ENCODE results near the gene C1R. TPM values are rescaled to one million over a fixed set of nuclear protein-coding genes. Genes with fewer than 3 reads are reported as not detected.

Gene C1R
- polyA plus RNA-seq, 1 of the 3 experiments (the other 2 are of a cell fraction): 20.1 TPM

DNA sequence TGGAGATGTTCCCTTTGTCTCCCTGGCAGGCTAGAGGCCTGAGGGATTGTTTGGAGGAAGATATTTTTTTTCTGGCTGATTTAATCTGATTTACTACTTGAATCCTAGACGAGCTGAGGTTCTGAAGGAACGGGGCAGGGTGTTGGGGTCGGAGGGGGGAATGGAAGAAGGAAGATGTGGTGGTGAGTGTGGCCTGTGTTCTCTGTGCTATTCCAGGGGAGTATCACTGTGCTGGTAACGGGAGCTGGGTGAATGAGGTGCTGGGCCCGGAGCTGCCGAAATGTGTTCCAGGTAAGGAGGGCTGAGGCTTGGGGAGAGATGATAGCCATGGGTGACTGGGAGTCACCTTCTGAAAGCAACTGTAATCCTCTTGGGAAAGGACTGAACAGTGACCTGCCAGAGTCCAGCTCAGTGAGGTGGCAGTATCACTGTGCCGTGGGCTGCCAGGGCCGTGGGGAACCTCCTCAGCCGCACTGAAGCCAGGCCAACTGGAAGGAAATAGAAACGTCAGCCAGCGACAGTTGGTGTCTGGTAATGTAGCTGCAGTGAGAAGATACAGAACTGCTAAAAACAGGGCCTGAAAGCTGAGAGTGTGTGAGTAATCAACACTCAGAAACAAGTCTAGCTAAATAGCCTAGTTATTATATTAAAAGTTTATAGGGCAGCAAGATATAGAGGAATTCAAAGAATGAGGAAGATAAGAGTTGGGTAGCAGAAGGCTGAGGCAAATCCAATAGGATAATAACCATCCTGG is 23.8 kb downstream of the C1R start:
- Histone ChIP-seq H4K20me1 (ENCODE audit: insufficient read depth) (no peaks in the 10 kb centered on the region), H3K36me3 (replicated peaks in 1 of 2; ENCODE audit: control insufficient read depth in 1 of 2, insufficient read depth in 2 of 2, low read length in 1 of 2) (no peaks in the 10 kb centered on the region), H3F3A (replicated peaks; ENCODE audit: insufficient read depth) (no peaks in the 10 kb centered on the region), H3K9ac (no peak overlapping the region), H3K27ac (ENCODE audit: low read depth in 2 of 2, low read length in 1 of 2) (no peak overlapping the region), H3K4me2 (no peak overlapping the region), H2AFZ (ENCODE audit: low read depth) (no peak overlapping the region), H3K79me2 (ENCODE audit: insufficient read depth) (no peaks in the 10 kb centered on the region), H3K4me1 (ENCODE audit: control insufficient read depth in 1 of 2, insufficient read depth in 2 of 2, low read depth in 1 of 2, low read length in 1 of 2) (no peaks in the 10 kb centered on the region; a peak in 1 of 4 replicates), H3K9me2 (no peaks in the 10 kb centered on the region), H3K9me3 (no peaks in the 10 kb centered on the region), H3K27me3 (ENCODE audit: insufficient read depth) (peaks cover 11% of the 10 kb centered on the region; the same call in 1 of the 2 replicates), H3K4me3 (ENCODE audit: low read depth in 2 of 2, low read length in 1 of 2) (no peak overlapping the region)
- 53% methylated on average over 10 of the region's 11 CpGs for WGBS (ENCODE audit: low lambda C conversion rate)
- ChIA-PET CTCF (interaction anchor here (0.7 to 1.5 kb wide), 4 partner anchors 8 to 129 kb away, joined by 3 to 6 read pairs (median 4); partner anchors contain the start of gene C1S), POLR2A (interaction anchor here (1.1 kb wide), 1 partner anchor 40 kb away, joined by 3 read pairs; no protein-coding TSS in a partner anchor)
- no peak for DNase-seq
- TF ChIP-seq RAD21 (IDR thresholded peaks at IDR 0.05; ENCODE audit: low read length): no peak
- TF ChIP-seq TAF1 (IDR thresholded peaks at IDR 0.05; ENCODE audit: borderline replicate concordance, low read depth, low read length): no peak
- TF ChIP-seq, protein P1, sequence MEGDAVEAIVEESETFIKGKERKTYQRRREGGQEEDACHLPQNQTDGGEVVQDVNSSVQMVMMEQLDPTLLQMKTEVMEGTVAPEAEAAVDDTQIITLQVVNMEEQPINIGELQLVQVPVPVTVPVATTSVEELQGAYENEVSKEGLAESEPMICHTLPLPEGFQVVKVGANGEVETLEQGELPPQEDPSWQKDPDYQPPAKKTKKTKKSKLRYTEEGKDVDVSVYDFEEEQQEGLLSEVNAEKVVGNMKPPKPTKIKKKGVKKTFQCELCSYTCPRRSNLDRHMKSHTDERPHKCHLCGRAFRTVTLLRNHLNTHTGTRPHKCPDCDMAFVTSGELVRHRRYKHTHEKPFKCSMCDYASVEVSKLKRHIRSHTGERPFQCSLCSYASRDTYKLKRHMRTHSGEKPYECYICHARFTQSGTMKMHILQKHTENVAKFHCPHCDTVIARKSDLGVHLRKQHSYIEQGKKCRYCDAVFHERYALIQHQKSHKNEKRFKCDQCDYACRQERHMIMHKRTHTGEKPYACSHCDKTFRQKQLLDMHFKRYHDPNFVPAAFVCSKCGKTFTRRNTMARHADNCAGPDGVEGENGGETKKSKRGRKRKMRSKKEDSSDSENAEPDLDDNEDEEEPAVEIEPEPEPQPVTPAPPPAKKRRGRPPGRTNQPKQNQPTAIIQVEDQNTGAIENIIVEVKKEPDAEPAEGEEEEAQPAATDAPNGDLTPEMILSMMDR (IDR thresholded peaks at IDR 0.05): no peak
- TF ChIP-seq MXI1 (IDR thresholded peaks at IDR 0.05; ENCODE audit: low read depth, low read length): no peak
- TF ChIP-seq RCOR1 (IDR thresholded peaks at IDR 0.05; ENCODE audit: low read length): no peak
- TF ChIP-seq, protein P2, sequence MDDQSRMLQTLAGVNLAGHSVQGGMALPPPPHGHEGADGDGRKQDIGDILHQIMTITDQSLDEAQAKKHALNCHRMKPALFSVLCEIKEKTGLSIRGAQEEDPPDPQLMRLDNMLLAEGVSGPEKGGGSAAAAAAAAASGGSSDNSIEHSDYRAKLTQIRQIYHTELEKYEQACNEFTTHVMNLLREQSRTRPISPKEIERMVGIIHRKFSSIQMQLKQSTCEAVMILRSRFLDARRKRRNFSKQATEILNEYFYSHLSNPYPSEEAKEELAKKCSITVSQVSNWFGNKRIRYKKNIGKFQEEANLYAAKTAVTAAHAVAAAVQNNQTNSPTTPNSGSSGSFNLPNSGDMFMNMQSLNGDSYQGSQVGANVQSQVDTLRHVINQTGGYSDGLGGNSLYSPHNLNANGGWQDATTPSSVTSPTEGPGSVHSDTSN (IDR thresholded peaks at IDR 0.05): no peak
- TF ChIP-seq SIN3A (IDR thresholded peaks at IDR 0.05; ENCODE audit: borderline replicate concordance, low read depth, low read length): no peak
- TF ChIP-seq SMC3 (IDR thresholded peaks at IDR 0.05; ENCODE audit: low read depth, low read length): no peak
- TF ChIP-seq NRF1 (IDR thresholded peaks at IDR 0.05; ENCODE audit: low read depth, low read length): no peak
- TF ChIP-seq MEF2A (IDR thresholded peaks at IDR 0.05; ENCODE audit: borderline replicate concordance, low read depth): no peak
- TF ChIP-seq FOSL2 (IDR thresholded peaks at IDR 0.05; ENCODE audit: borderline replicate concordance, low read depth): no peak

DNA sequence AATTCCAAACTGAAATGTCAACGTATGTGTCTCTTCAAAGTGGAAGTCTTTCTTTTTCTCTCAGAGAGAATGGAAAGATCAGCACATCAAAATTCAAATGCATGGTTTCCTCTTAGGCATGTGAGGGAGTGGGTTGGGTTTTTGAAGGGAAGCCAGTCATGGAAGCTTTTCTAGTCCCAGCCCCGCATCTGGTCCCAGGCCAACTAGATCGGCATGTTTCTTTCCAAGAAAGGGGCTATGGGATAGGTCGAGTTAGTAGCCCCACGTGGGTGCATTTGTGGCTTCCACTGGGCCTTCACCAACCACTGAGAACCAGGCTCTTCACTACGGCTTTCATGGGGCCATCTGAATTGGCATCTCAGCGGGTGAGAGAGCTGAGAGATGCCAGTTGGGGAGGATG is 25.1 kb downstream of the C1R start:
- 41% methylated on average over 7 of the region's 7 CpGs for WGBS (ENCODE audit: low lambda C conversion rate)
- Histone ChIP-seq H3K9me2 (no peaks in the 10 kb centered on the region), H3K9ac (no peak overlapping the region), H3F3A (replicated peaks; ENCODE audit: insufficient read depth) (no peaks in the 10 kb centered on the region), H3K36me3 (replicated peaks in 1 of 2; ENCODE audit: control insufficient read depth in 1 of 2, insufficient read depth in 2 of 2, low read length in 1 of 2) (no peaks in the 10 kb centered on the region), H3K9me3 (no peaks in the 10 kb centered on the region), H3K4me3 (ENCODE audit: low read depth in 2 of 2, low read length in 1 of 2) (no peak overlapping the region), H3K27ac (ENCODE audit: low read depth in 2 of 2, low read length in 1 of 2) (no peak overlapping the region), H3K79me2 (ENCODE audit: insufficient read depth) (no peaks in the 10 kb centered on the region), H4K20me1 (ENCODE audit: insufficient read depth) (no peaks in the 10 kb centered on the region), H3K4me1 (ENCODE audit: control insufficient read depth in 1 of 2, insufficient read depth in 2 of 2, low read depth in 1 of 2, low read length in 1 of 2) (no peaks in the 10 kb centered on the region; a peak in 1 of 4 replicates), H2AFZ (ENCODE audit: low read depth) (no peak overlapping the region), H3K27me3 (ENCODE audit: insufficient read depth) (peaks cover 8% of the 10 kb centered on the region; the same call in 1 of the 2 replicates), H3K4me2 (no peak overlapping the region)
- POLR2A ChIA-PET: no interaction called here
- CTCF ChIA-PET: no interaction called here
- DNase-seq: no peak
- TF ChIP-seq USF2 (IDR thresholded peaks at IDR 0.05; ENCODE audit: borderline replicate concordance, low read depth, low read length) (no peak), NFIC (IDR thresholded peaks at IDR 0.05; ENCODE audit: borderline replicate concordance) (no peak), GATA2 (CRISPR knock-in tag; IDR thresholded peaks at IDR 0.05) (no peak), TCF12 (IDR thresholded peaks at IDR 0.05) (no peak), EP300 (IDR thresholded peaks at IDR 0.05; ENCODE audit: borderline replicate concordance in 1 of 2, low read depth in 1 of 2, low read length in 1 of 2) (no peak), REST (IDR thresholded peaks at IDR 0.05; ENCODE audit: low read depth, low read length) (no peak), POLR2AphosphoS5 (IDR thresholded peaks at IDR 0.05; ENCODE audit: low read depth, low read length) (no peak)
- TF ChIP-seq, protein P2 (IDR thresholded peaks at IDR 0.05): no peak

Data from SK-N-SH (cell line).